ENCODE data around the gene IL3RA. TPM values are rescaled to one million over a fixed set of nuclear protein-coding genes. Genes with fewer than 3 reads are reported as not detected.

IL3RA gene
- total RNA-seq, 2 experiments from 2014 or later, result not detected

- peaks cover 11% of the 10 kb centered on the region for H3K4me1 ChIP-seq (ENCODE audit: insufficient read depth, low read length, poor library complexity, severe bottlenecking)
- no peaks in the 10 kb centered on the region for H3K36me3 ChIP-seq (ENCODE audit: insufficient read depth, low read length)
- no TSS peak for BruUV-seq (replicated peaks)
- H3K4me3 ChIP-seq (ENCODE audit: low read depth, low read length, poor library complexity, severe bottlenecking), result no peak overlapping the region
- ChIA-PET CTCF (ENCODE audit: unreplicated experiment) (no interaction called here), POLR2A (no interaction called here)
- no peak overlapping the region for H2AFZ ChIP-seq (ENCODE audit: low read length)
- H3K9me3 ChIP-seq (ENCODE audit: low read length), result no peaks in the 10 kb centered on the region
- intact Hi-C loops (cut with micrococcal nuclease; ENCODE audit: unreplicated experiment), result no loop called here
- no peaks in the 10 kb centered on the region for H3K9me2 ChIP-seq (ENCODE audit: insufficient read depth, low read length)
- no peak overlapping the region for H3K4me2 ChIP-seq (ENCODE audit: low read length)
- H3K79me2 ChIP-seq (ENCODE audit: insufficient read depth, low read depth, low read length), result no peaks in the 10 kb centered on the region
- TF ChIP-seq CTCF (conservative IDR thresholded peaks at IDR 0.05; ENCODE audit: low read length) (no peak), EZH2phosphoT487 (IDR thresholded peaks at IDR 0.05; ENCODE audit: borderline replicate concordance, low read depth, low read length) (no peak)
- H3K27ac ChIP-seq (ENCODE audit: low read depth, low read length, poor library complexity, severe bottlenecking), result no peak overlapping the region
- H4K20me1 ChIP-seq (ENCODE audit: insufficient read depth, low read length), result no peaks in the 10 kb centered on the region
- DNase-seq (ENCODE audit: low spot score), result no peak
Observed at GRCh38 chrX:1351981-1352714, 15.6 kb downstream of the IL3RA start.

DNA sequence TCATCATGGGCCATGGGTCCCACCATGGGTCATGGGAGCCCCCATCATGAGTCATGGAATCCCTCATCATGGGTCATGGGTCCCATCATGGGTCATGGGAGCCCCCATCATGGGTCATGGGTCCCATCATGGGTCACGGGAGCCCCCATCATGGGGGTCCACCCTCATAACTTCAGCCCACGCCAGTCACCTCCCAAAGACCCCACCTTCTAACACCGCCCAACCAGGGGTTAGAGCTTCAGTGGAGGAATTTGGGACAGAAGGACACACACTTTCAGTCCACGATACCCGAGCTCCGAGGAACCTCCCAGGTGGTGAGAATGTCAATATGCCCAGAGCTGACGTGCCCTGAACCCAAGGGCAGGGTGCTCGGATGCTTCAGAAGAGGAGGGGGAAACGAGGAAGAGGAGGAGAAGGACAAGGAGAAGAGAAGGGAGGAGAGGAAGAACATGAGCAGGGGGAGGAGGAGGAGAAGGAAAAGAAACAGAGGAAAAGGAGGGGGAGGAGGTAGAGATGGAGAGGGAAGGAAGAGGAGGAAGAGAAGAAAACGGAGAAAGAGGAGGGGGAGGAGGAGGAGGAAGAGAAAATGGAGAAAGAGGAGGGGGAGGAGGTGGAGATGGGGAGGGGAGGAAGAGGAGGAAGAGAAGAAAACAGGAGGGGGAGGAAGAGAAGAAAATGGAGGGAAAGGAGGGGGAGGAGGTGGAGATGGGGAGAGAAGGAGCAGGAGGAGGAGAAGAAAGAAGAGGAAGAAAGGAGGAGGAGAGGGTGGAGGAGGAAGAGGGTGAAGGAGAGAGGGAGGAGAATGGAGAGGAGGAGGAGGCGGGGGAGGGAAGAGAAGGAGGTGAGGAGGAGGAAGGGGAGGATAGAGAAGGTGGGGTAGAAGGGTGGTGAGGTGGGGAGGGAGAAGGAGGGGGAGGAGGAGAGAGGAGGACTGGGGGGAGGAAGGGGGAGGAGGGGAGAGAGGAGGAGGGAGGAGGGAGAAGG, 17.7 kb downstream of the IL3RA start:
- Histone ChIP-seq H3K4me2 (ENCODE audit: low read length) (no peak overlapping the region), H3K4me3 (ENCODE audit: low read depth, low read length, poor library complexity, severe bottlenecking) (no peak overlapping the region), H3K9me2 (ENCODE audit: insufficient read depth, low read length) (no peaks in the 10 kb centered on the region), H3K9me3 (ENCODE audit: low read length) (no peaks in the 10 kb centered on the region), H3K36me3 (ENCODE audit: insufficient read depth, low read length) (no peaks in the 10 kb centered on the region), H4K20me1 (ENCODE audit: insufficient read depth, low read length) (no peaks in the 10 kb centered on the region), H3K27ac (ENCODE audit: low read depth, low read length, poor library complexity, severe bottlenecking) (no peak overlapping the region), H3K4me1 (ENCODE audit: insufficient read depth, low read length, poor library complexity, severe bottlenecking) (peaks cover 11% of the 10 kb centered on the region), H2AFZ (ENCODE audit: low read length) (no peak overlapping the region), H3K79me2 (ENCODE audit: insufficient read depth, low read depth, low read length) (no peaks in the 10 kb centered on the region)
- ChIA-PET CTCF (ENCODE audit: unreplicated experiment) (no interaction called here), POLR2A (no interaction called here)
- DNase-seq (ENCODE audit: low spot score), result no peak
- intact Hi-C loops (cut with micrococcal nuclease; ENCODE audit: unreplicated experiment), result no loop called here
- no peak for TF ChIP-seq CTCF (conservative IDR thresholded peaks at IDR 0.05; ENCODE audit: low read length)
- no peak for TF ChIP-seq EZH2phosphoT487 (IDR thresholded peaks at IDR 0.05; ENCODE audit: borderline replicate concordance, low read depth, low read length)
- no TSS peak for BruUV-seq (replicated peaks)

All from OCI-LY7 (cell line).